ENCODE results near the gene ENDOD1.

ENDOD1 gene

DNA sequence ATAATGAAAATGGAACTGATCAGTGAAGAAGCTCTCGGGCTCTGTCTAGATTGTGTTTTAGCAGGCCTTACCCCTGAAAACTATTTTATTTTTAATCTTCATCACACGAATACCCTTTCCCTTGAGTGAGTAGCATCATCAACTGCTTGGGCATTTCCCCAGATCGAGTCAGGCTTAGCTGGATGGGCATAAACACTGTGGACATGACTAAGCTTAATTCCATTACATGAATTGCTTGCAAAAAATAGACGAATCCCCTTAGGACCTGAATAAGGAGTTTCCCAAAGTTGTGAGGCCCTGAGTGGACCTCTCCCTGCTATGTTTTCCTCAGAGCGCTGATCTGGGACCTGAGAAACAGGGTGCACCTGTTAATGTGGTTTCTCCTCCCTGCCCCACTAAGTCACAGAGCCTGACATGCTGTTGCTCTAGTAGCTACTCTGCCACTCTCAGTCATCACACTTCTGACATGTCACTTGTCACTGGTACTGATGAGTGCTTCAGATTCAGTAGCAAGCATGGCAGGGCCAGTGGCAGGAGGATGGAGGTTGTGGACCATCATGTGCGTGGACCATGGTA lies 53.5 kb downstream of the ENDOD1 start:
- DNase-seq (ENCODE audit: low read depth) = no peak

DNA sequence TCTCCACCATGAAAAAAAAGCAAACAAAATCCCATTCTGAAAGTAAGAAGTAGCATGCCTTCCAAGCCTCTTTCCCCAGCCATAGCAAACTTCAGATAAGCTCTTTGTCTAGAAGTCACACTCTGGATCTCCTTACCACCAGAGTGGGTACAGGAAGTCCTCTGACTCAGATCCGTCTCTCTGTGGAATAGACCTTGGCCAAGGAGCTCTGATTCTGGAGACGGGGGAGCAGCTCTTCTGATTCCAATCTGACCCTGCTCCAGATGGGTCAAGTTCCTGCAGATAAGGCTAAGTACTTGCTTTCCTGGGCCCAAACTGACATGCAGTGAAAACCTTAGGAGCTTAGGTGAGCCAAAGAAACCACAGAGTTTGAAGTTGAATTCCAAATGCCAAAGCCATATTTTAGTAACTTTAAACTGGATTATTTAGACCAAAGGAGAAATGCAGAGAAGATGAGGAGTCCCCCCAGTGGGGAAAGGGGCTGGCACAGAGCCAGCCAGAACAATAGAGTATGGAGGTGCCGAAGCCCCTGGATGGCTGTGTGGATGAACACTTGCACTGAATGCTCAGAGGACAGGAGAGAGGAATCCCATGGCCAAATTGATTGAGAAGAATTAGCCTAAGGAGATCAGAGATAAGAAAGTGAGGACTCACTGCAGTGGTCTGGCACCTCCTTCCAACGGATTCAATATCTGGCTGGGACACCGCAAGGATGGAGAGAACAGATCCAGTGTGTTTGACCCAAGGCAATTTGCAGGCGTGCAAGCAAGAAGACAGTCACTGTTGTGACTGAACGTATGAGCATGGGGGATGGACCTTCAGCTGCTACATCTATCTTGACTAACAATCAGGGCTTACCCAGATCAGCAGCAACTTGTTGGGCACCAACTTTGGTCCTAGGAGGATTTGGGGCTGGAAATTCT lies 54.9 kb downstream of the ENDOD1 start:
- no peak for DNase-seq (ENCODE audit: low read depth)

DNA sequence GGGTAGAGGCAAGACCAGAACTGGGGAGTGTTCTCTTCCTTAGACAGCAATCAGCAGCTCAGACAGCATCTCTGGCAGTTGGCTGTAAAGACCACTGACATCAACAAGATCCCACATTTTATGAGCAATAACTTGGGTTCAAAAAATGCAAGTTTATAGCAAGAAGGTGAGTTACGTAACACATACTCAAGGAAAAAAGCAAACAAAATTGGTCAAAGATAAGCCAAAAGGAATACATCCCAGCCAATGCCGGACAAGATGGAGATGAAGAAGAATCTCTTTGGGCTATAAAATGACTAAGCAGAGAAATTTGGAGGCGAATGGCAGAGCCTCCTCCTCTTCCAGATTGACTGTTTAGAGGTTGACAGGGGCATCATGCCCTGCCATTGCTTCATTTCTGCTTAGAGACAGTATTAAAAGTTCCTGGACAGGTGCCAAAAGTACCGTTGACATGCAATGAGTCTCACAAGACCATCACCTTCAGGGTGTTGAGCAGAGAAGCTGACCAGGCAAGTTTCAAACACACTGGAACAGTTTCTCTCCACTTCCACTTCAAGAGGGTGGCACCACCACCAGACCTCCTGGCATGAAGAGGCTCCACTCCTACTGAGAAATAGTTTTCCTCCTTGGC lies 55.9 kb downstream of the ENDOD1 start:
- no peak for DNase-seq (ENCODE audit: low read depth)

DNA sequence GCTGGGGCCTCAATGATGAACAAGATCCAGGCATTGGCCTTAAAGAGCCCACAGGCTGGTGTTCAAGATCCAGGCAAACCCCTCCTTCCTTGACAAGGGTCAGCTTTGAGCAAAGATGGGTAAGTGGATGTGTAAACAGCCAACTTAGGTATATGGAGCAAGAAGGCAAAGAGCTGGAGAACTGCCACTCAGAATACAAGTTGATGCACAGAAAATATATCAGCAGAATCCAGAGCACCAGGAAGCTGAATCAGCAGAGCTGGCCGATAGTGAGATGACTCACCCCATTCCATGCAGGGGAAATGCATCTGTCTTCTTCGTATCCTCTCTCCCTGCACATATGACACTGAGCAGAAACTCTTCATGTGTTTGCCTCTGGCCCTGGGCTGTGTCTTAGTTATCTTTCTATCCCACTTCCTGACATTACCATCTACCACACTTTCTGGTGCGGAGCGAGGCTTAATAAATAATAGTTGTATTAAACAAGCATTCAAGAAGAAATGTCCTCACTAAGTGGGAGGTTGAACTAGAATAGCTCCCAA lies 57.8 kb downstream of the ENDOD1 start:
- DNase-seq (ENCODE audit: low read depth) = no peak

DNA sequence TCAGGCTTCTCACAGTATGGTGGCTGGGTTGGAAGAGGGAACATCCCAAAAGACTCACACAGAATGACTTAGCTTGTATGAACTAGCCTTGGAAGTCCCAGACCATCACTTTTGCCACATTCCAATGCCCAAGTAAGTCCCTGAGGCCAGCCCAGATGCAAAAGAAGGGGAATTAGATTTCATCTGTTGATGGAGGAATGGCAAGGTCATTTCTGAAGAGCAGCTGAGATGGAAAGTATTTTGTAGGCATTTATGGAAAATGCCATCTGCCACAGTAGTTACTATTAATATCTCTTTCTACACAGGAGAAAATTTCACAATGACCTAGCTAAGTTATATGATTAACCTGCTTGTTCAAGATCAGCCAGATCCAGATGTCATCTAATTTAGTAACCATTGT lies 58.8 kb downstream of the ENDOD1 start:
- DNase-seq (ENCODE audit: low read depth) = no peak

DNA sequence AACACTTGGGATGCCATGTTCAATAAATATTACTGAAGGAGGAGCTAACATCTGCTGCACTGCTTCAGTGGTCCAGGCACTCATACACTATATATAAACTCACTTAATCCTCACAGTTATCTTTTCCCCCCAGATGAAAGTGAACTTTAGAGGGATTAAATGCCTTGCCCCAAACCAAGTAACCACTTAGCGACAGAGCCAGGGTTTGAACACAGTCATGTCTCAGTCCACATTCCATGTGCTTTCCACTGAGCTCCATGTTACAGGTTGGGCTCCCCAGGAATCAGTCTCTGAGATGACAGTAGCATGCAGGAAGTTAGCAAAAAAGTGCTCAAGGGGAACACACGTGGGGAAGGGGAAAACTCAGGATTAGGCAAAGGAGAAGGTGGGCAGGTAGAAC lies 59.3 kb downstream of the ENDOD1 start:
- no peak for DNase-seq (ENCODE audit: low read depth)

DNA sequence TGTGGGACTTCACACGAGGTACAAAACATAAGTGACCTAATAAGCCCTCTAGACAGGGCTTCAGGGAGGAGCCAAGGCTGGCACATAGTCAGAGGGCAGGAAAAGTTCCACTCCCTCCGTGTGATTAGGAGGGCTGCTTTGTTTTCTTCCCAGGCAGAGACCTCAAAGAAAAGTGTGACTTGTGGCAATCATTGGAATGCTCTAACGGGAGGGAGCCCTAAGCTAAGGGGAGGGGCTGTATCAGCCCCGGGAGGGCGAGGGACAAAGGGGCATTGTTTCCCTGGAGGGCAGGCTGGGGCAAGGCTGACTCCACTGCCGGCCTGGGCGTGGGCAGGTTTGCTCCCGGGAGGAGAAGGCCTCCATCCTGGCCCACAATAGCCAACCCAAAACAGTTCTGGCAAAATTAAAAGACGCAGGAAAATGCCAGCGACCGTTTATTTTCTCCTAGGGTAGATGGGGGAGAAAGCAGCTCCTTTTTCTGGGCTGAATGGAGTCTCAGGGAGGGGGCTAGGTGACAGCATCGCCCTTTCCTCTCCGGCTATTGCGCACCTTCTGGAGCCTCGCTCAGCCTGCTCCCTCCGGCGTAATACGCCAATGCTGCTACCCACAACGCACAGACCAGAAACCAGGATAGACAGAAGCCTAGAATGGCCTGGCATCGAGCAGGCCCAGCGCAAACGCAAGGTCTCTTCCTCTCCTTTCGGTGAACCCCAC lies 60.2 kb downstream of the ENDOD1 start:
- no peak for DNase-seq (ENCODE audit: low read depth)

DNA sequence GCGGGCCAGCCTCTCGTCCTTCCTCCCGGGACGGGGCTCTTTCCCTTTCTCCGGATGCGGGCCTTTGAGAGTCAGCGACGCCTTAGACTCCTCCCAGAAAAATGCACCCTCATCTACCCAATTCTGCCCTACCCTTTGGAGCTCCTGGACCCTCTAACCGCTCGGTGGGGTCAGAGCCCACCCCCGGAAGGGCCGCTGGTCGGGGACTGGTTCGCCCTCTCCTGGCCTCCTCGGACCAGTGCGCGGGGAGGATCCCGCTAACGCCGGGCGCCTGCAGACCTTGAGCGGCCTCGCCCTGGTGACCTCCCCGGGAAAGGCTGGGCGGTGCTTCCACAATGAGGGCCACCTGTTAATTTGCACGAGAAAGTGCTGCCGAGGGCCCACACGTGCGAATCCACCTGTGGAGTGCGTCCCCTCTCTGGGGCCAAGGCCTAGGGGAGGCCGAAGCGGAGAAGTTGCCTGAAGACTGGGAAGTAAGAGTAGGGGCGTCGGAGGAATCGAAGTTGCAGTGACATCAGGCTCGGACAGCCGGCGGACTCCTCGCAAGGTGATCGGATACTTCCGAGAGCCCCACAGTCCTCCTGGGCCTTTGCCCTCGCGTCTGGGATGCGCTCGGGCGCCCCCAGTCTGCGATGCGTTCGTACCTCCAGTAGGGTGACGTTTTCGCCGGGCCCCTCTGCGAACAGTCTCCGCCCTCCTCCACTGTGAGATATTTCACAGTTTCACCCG lies 61.5 kb downstream of the ENDOD1 start:
- DNase-seq (ENCODE audit: low read depth) = peak; percentile 78

DNA sequence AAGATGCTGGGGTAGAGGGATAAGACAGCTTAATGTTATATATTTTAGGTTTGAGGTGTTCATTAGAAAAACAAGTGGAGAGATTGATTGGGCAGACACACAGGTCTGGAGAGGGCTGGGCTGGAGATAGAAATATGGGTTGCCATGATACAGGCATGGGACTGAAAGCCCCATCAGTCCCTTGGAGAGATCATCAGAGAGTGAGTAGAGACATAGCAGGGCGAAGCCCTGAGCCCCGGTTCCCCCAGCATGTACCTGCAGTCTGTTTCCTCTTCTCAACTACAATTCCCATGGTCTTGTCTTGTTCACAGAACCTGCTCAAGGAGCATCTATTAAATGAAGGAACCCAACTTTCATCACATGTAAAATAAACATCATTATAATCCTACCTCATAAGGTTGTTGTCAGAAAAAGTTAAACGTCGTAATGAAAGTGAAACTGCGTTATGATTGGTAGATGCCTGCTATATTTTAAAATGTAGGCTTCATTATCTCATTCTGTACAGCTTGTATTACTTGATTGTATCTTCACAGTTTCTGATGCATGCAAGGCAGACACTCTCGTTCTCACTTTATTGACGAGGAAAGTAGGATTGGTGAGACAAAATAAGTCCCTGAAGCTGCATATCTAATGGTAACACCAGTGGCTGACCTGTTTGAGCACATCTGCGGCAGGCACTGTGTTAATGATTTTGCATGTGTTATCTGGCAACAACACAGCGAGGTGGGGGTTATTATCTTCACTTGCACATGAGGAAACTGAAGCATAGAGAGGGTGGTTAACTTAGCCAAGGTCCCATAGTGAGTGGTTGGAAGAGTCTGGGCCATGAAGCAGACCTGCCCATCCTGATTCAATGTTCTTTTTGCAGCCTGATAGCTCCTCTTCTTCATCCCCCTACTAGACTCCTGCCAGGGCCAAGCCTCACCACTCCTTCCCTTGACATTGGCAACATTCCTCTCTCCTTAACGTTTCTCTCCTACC lies 63.5 kb downstream of the ENDOD1 start:
- DNase-seq (ENCODE audit: low read depth) = no peak

DNA sequence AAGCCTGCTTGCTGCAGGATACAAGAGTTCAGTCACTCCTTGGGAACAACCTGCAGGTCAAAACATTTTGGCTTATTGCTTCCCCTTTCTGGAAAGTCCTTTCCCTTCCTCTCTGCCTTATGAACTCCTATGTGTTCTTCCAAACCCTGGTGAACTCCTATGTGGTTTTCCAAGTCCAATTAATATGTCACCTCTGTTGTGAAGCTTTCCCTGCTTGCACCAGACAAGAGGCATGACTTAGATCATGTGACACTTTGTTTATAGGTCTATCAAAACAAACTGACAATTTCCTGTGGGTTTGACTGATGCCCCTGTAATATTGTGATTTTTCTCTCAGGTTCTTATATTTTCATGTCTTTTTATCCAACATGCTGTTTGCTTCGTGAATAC lies 64.2 kb downstream of the ENDOD1 start:
- no peak for DNase-seq (ENCODE audit: low read depth)

DNA sequence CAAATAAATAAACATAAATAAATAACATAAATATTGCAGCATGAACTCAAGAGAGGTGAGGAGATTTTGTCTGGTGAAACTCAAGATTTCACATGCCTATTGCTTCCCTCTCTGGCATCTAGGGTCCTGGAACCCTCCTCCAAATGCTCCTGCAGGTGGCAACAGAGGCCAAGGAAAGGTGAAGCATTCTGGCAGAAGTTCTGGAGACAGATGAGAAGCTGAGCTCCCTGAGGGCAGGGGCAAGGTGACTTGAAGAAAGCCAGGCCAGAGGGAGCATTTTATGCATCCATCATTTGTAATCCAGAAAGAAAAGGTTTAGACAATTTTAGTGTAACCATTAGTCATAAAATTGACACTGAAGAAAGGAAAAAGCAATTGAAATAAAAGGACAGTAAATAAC lies 64.9 kb downstream of the ENDOD1 start:
- no peak for DNase-seq (ENCODE audit: low read depth)

DNA sequence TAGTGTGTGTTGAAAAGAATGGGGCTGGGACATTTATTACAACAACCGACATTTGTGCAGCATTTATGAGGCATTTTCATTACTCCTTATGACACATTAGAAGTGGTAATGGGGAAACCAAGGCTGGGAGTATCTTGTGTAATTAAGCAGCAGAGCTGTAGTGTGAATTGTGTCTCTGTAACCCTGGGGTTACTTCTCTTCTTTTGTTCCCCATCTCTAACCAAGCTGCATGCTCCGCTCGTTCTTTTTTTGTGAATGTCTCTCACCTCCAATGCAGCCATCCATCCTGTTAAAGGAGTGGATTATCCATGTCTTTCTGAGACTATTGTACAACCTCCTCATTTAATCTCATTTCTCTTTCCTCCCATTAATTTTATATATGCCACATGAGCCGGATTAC lies 65.7 kb downstream of the ENDOD1 start:
- no peak for DNase-seq (ENCODE audit: low read depth)

DNA sequence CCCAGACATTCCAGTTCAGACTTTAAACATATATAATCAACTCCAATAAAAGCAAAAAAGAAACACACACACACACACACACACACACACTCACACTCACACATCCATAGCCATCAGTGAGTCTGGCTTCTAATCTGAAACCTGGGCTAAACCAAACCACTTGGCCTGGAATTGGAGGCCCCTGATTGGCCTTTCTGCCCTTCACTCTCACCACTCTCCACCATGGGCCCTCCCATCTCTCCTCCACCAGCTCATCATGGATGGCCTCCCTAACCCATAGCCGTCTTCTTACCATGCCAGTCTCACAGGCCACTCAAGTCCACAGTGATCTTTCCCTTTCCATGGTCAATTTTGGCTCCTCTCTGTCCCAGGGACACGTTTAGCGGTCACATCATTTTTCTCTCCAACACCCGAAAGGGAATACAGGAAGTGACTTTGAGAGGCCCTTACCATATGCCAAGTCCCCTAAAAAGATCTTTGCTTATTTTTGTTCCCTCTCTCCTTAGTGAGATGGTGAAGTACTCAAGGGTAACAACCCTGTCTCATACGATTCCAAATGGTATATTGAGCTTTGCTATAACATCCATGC lies 66.6 kb downstream of the ENDOD1 start:
- DNase-seq (ENCODE audit: low read depth) = no peak

DNA sequence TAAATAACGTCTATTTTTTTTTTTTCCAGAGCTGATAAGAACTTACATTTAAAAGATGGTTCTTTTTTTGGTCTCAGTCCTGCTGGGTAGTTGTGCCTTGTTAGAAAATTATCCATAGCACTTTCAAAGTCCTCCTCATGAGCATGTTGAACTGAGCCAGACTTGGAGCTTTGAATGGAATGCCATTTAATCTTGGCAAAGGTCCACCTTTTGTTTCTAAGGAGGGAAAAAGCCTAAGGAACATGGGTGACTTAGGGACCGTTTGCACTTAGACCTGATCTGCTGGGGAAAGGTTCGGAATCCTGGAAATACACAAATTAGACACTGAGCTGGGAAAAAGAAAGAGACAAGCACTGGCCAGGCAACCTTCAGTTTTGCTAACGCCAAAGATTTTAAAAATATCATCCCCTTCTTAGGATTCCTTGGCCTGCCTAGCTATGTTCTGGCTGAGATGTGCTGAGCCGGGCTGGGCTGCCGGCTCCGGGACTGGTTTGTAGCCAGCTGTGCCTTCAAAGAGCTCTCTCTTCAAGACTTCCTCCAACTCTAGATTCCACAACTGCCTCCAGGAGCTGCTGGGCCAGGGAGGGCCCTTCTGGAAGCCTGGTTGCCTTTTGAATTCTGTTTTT lies 67.4 kb downstream of the ENDOD1 start:
- no peak for DNase-seq (ENCODE audit: low read depth)

DNA sequence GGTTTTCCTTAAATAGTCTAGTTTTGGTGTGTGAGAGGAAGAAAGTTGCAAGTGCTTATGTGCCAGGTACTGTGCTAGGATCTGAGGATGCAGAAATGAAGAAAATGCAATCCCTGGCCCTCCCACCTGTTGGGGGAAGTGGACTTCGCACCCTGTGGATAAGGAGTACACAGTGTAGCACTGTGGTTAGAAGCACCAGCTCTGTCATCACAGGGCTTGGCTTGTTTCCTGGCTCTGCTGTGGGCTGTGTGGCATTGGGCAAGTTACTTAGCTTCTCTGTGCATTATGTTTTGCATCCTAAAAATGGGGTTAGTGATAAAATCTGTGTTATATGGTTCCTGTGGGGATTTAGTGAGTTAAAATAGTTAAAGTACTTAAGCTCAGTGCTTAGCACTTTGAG lies 68.2 kb downstream of the ENDOD1 start:
- no peak for DNase-seq (ENCODE audit: low read depth)

DNA sequence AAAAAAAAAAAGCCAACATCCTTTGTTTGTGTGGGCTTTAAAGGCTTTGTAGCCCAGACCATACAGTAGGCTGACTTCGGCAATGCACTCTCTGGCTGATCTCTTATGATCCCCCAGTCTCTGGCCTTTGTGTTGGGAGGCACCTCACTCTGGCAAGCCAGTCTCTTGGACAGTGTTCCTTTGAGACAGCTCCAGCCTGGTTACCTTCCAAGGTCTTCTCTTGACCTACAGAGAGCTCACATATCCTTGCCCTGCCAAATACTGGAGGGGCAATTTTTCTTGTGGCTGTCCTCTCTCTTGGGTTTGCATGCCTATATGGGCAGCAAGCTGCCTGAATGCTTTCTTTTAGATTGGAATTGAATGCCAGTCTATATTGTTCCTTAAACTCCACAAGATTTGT lies 71.6 kb downstream of the ENDOD1 start:
- no peak for DNase-seq (ENCODE audit: low read depth)

DNA sequence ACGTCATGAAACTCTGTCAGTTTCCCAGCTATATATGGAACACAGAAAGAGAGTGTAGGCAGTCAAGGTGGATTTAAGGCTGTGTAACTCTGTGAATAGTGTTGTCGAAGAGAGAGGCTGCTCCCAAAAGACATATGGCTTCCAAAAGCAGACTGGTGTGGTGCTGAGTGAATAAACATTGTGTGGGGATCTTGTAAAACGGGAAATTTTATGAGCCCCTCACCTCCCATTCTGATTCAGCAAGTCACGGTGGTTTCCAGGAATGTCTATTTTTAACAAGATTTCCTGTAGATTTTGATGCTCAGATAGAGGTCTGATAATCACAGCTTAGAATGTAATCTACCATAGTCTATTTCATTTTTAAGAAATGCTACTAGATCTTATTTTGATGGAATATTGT lies 73.5 kb downstream of the ENDOD1 start:
- no peak for DNase-seq (ENCODE audit: low read depth)

DNA sequence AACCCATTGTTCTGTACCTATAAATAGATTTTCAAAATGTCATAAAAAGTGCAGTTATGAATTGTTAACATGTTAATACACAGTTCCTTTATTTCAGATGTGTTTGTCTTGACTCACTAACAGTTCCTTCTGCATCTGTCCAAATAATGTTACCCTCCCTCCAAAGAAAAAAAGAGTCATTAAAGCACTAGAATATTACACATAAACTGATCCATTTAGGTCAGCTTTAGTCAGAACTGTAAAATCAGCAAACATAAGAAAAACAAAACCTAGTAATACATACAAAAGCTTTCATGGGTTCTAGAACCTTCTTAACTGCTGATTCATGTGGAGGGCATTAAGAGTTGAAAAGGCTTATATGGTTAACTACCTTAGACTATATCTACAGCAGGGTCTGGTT lies 76.0 kb downstream of the ENDOD1 start:
- no peak for DNase-seq (ENCODE audit: low read depth)

DNA sequence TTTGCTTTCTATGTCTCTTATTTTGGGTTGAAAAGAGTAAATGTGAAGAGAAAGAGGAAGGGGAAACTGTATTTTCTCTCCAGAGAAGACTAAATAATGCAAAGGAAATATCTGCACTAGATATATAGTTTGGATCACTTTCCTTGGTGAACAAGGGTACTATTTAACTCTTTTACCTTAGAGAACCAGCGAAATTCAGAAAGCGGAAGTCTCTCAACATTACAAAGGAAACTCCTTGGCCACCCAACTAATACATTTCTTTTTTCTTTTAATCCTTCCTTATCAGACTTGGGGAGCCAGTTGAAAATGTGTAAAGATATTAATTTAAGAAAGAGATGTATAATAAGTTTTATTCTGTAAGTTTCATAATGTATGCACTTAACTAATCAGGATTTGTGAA lies 77.1 kb downstream of the ENDOD1 start:
- DNase-seq (ENCODE audit: low read depth) = no peak

DNA sequence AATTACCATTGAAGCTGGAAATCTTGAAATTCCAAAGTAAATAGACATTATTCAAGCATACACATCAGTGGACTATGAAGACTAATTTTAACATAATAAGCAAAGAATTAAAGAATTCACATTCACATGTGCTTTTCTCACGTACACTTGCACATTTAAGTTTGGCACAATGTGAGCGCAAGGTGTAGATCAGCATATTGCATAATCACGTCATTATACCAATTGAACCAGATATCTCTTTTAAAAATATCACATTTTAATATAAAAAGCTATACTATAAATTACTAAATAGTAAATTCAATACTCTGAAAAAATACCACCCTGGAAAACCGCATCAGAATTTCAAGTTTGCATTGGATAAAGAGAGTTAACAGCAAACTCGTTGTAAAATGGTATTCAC lies 80.6 kb downstream of the ENDOD1 start:
- DNase-seq (ENCODE audit: low read depth) = no peak

All from stimulated activated CD8-positive, alpha-beta memory T cell treated with anti-CD3 and anti-CD28 coated beads, Interleukin-4, amount 100 ng/mL, for 24 hours (primary cell).